ENCODE data around the gene PTGFR.

The PTGFR gene

GRCh38 chr1:78570539-78570938, 79.8 kb downstream of the PTGFR start:
- Histone ChIP-seq H3K9me2 (replicated peaks; ENCODE audit: insufficient read depth, low read length) (no peaks in the 10 kb centered on the region), H3K27me3 (ENCODE audit: low read length) (no peaks in the 10 kb centered on the region), H3F3A (ENCODE audit: insufficient read depth) (no peaks in the 10 kb centered on the region), H3K4me2 (ENCODE audit: low read depth, low read length, poor library complexity, severe bottlenecking) (no peak overlapping the region), H3K9me3 (ENCODE audit: insufficient read depth, low read length) (no peaks in the 10 kb centered on the region), H3K4me3 (ENCODE audit: insufficient read depth, low read length, poor library complexity, severe bottlenecking) (no peak overlapping the region), H3K79me2 (ENCODE audit: insufficient read depth, low read length) (no peaks in the 10 kb centered on the region), H2AFZ (ENCODE audit: low read depth, low read length, severe bottlenecking) (no peak overlapping the region), H3K9ac (ENCODE audit: low read length) (no peak overlapping the region), H3K36me3 (ENCODE audit: low read length) (no peaks in the 10 kb centered on the region), H3K27ac (ENCODE audit: low read depth, low read length) (no peak overlapping the region), H4K20me1 (ENCODE audit: low read depth, low read length) (no peaks in the 10 kb centered on the region)
- TF ChIP-seq CTCF (IDR thresholded peaks at IDR 0.05; ENCODE audit: insufficient read depth, low read length, poor library complexity, severe bottlenecking) (no peak), EZH2phosphoT487 (conservative IDR thresholded peaks at IDR 0.05; ENCODE audit: low read length) (no peak)

GRCh38 chr1:78577257-78578100, 86.7 kb downstream of the PTGFR start:
- Histone ChIP-seq H3K4me2 (ENCODE audit: low read depth, low read length, poor library complexity, severe bottlenecking) (no peak overlapping the region), H3K9me2 (replicated peaks; ENCODE audit: insufficient read depth, low read length) (no peaks in the 10 kb centered on the region), H3K27ac (ENCODE audit: low read depth, low read length) (no peak overlapping the region), H3K36me3 (ENCODE audit: low read length) (no peaks in the 10 kb centered on the region), H2AFZ (ENCODE audit: low read depth, low read length, severe bottlenecking) (no peak overlapping the region), H3K9ac (ENCODE audit: low read length) (no peak overlapping the region), H3K9me3 (ENCODE audit: insufficient read depth, low read length) (no peaks in the 10 kb centered on the region), H3K79me2 (ENCODE audit: insufficient read depth, low read length) (no peaks in the 10 kb centered on the region), H4K20me1 (ENCODE audit: low read depth, low read length) (no peaks in the 10 kb centered on the region), H3F3A (ENCODE audit: insufficient read depth) (no peaks in the 10 kb centered on the region), H3K4me3 (ENCODE audit: insufficient read depth, low read length, poor library complexity, severe bottlenecking) (no peak overlapping the region), H3K27me3 (ENCODE audit: low read length) (no peaks in the 10 kb centered on the region)
- TF ChIP-seq CTCF (IDR thresholded peaks at IDR 0.05; ENCODE audit: insufficient read depth, low read length, poor library complexity, severe bottlenecking) (no peak), EZH2phosphoT487 (conservative IDR thresholded peaks at IDR 0.05; ENCODE audit: low read length) (no peak)

DNA sequence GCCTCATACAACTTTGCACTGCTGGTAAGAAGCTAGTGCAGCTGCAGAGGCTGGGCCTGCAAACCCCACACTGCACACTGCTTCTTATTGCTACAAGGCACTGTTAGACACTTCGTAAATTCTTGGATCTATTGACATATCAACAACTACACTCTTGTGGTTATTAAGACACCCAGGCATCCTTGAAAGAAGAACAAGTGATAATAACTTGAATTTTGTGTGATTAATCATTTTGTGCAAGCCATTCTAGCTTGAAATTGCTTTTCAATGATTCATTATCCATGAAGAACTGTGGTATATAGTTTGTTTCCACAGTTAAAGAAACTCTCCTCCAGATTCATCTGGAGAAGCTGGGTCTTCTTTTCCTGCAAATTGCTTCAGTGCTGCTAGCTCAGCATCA, 95.8 kb downstream of the PTGFR start:
- H3K4me3 ChIP-seq (ENCODE audit: insufficient read depth, low read length, poor library complexity, severe bottlenecking): no peak overlapping the region
- no peaks in the 10 kb centered on the region for H3K36me3 ChIP-seq (ENCODE audit: low read length)
- H4K20me1 ChIP-seq (ENCODE audit: low read depth, low read length): no peaks in the 10 kb centered on the region
- H3K9ac ChIP-seq (ENCODE audit: low read length): no peak overlapping the region
- no peaks in the 10 kb centered on the region for H3K79me2 ChIP-seq (ENCODE audit: insufficient read depth, low read length)
- H3K9me2 ChIP-seq (replicated peaks; ENCODE audit: insufficient read depth, low read length): no peaks in the 10 kb centered on the region; the same call in 1 of the 2 replicates
- H3K27ac ChIP-seq (ENCODE audit: low read depth, low read length): no peak overlapping the region
- H3K9me3 ChIP-seq (ENCODE audit: insufficient read depth, low read length): no peaks in the 10 kb centered on the region
- H3K4me2 ChIP-seq (ENCODE audit: low read depth, low read length, poor library complexity, severe bottlenecking): no peak overlapping the region
- TF ChIP-seq CTCF (IDR thresholded peaks at IDR 0.05; ENCODE audit: insufficient read depth, low read length, poor library complexity, severe bottlenecking): no peak
- TF ChIP-seq EZH2phosphoT487 (conservative IDR thresholded peaks at IDR 0.05; ENCODE audit: low read length): no peak
- no peaks in the 10 kb centered on the region for H3K27me3 ChIP-seq (ENCODE audit: low read length)
- H2AFZ ChIP-seq (ENCODE audit: low read depth, low read length, severe bottlenecking): no peak overlapping the region
- H3F3A ChIP-seq (ENCODE audit: insufficient read depth): no peaks in the 10 kb centered on the region
